Fibroblast of skin of left biceps (primary cell): ENCODE results near the gene TSN.

Experiments used
- DNase-seq, 2 experiments: peaks; one replicate each; pipeline ENCODE4 v3.0.0-alpha.2; 2013; ENCODE audit warnings: low read depth in 2 of 2

Gene TSN

GRCh38 chr2:121746071-121746578 lies 9.3 kb upstream of the TSN start:
- no peak for DNase-seq

- DNase-seq, result peak in 1 of 2 experiments; percentile 10
Observed at GRCh38 chr2:121748202-121748601, 7.2 kb upstream of the TSN start.

- DNase-seq, result no peak
Observed at GRCh38 chr2:121754851-121755236, 607 bp upstream of the TSN start.

- no peak for DNase-seq
Observed at GRCh38 chr2:121764681-121765228, 9.3 kb downstream of the TSN start.

GRCh38 chr2:121766624-121767023 lies 11.2 kb downstream of the TSN start:
- DNase-seq, result no peak

- no peak for DNase-seq
Observed at GRCh38 chr2:121768143-121768755, 12.8 kb downstream of the TSN start.

GRCh38 chr2:121771976-121772742 lies 16.7 kb downstream of the TSN start:
- DNase-seq, result no peak

GRCh38 chr2:121774235-121774634 lies 18.8 kb downstream of the TSN start:
- DNase-seq, result no peak

GRCh38 chr2:121776361-121776760 lies 20.9 kb downstream of the TSN start:
- no peak for DNase-seq

GRCh38 chr2:121776885-121777698 lies 21.6 kb downstream of the TSN start:
- no peak for DNase-seq

GRCh38 chr2:121777699-121778058 lies 22.2 kb downstream of the TSN start:
- peak; percentile 17 to 31 for DNase-seq

- DNase-seq, result no peak
Observed at GRCh38 chr2:121778741-121779487, 23.5 kb downstream of the TSN start.

- no peak for DNase-seq
Observed at GRCh38 chr2:121783180-121783579, 27.7 kb downstream of the TSN start.

- DNase-seq, result no peak
Observed at GRCh38 chr2:121788685-121789084, 33.2 kb downstream of the TSN start.

- DNase-seq, result peak; percentile 50 to 53
Observed at GRCh38 chr2:121790276-121790956, 35.0 kb downstream of the TSN start.

- no peak for DNase-seq
Observed at GRCh38 chr2:121791290-121791689, 35.8 kb downstream of the TSN start.

- no peak for DNase-seq
Observed at GRCh38 chr2:121791801-121792221, 36.4 kb downstream of the TSN start.

- no peak for DNase-seq
Observed at GRCh38 chr2:121793816-121794215, 38.4 kb downstream of the TSN start.

GRCh38 chr2:121794233-121794632 lies 38.8 kb downstream of the TSN start:
- DNase-seq, result no peak

- no peak for DNase-seq
Observed at GRCh38 chr2:121796239-121796638, 40.8 kb downstream of the TSN start.

GRCh38 chr2:121798617-121799016 lies 43.2 kb downstream of the TSN start:
- no peak for DNase-seq
